Gastrocnemius medialis (tissue), 4 donors: ENCODE data around the gene RNF41. TPM values are rescaled to one million over a fixed set of nuclear protein-coding genes. Genes with fewer than 3 reads are reported as not detected.

Source experiments
- ATAC-seq, 2 donors: fragments of 150-250 bp; one replicate each; pipeline ENCODE4 v1.9.1; 2016
- DNase-seq, 2 donors: peaks; one replicate each; pipeline ENCODE4 v3.0.0-alpha.2; 2019
- H3K27ac ChIP-seq, 4 donors: fragments of 200-600 bp; sonication (generic); 1 replicate in 1 of 4; 2 replicates in 3 of 4; pipeline ENCODE4 v1.5.1; 2016 to 2018; ENCODE audit warnings: mild to moderate bottlenecking in 2 of 4, moderate library complexity in 1 of 4
- H3K27me3 ChIP-seq, 3 donors: fragments of 200-600 bp; sonication (generic) in 2 of 3; 1 replicate in 1 of 3; 2 replicates in 2 of 3; pipeline versions ENCODE4 v1.5.1 to v1.6.0; 2016 to 2019; ENCODE audit warnings: mild to moderate bottlenecking in 1 of 3, moderate library complexity in 1 of 3
- H3K36me3 ChIP-seq, 2 donors: fragments of 200-600 bp; sonication (generic) in 1 of 2; one replicate each; pipeline ENCODE4 v1.5.1; 2017 to 2018
- H3K4me1 ChIP-seq, 2 donors: fragments of 200-600 bp; sonication (generic) in 1 of 2; one replicate each; pipeline ENCODE4 v1.5.1; 2016 to 2017; ENCODE audit warnings: mild to moderate bottlenecking in 2 of 2
- H3K4me3 ChIP-seq, 4 donors: fragments of 200-600 bp; sonication (generic) in 3 of 4; 1 replicate in 1 of 4; 2 replicates in 3 of 4; pipeline ENCODE4 v1.5.1; 2016 to 2019; ENCODE audit warnings: mild to moderate bottlenecking in 2 of 4
- H3K9me3 ChIP-seq, 3 donors: fragments of 200-600 bp; sonication (generic) in 2 of 3; 1 replicate in 1 of 3; 2 replicates in 2 of 3; pipeline ENCODE4 v1.5.1; 2016 to 2019
- CTCF ChIP-seq, 5 experiments: fragments of 450-650 bp in 3 of 5; fragments of 200-600 bp in 2 of 5; sonication (generic) in 2 of 5; IDR thresholded peaks in 4 of 5; conservative IDR thresholded peaks in 1 of 5; 1 replicate in 4 of 5; 2 replicates in 1 of 5; pipeline ENCODE4 v1.5.1; 2016 to 2019; ENCODE audit warnings: antibody characterized with exemption in 5 of 5, mild to moderate bottlenecking in 3 of 5, moderate library complexity in 3 of 5
- POLR2A ChIP-seq, 2 donors: fragments of 450-650 bp; IDR thresholded peaks; one replicate each; pipeline ENCODE4 v1.6.1; 2017; ENCODE audit warnings: antibody characterized with exemption in 2 of 2, mild to moderate bottlenecking in 2 of 2, moderate library complexity in 2 of 2
- in situ Hi-C, 4 donors: fragments of 200-750 bp; cut with MboI; loops; one replicate each; pipeline versions ENCODE4 v1.15.0 to v1.8.0; 2017; ENCODE audit warnings: low sequenced_read_pairs in 4 of 4
- intact Hi-C: fragments of 100-400 bp; cut with DNase I; formaldehyde crosslinking; loops from one replicate; pipeline ENCODE4 v1.15.1; 2023; ENCODE audit warnings: low total_unique reads
- total RNA-seq, 4 donors: library from RNA; depleted of rRNA; stranded (reverse); fragments of >200 nt; gene quantifications; one replicate each; pipeline versions ENCODE4 v1.1.0 to v1.2.3, GENCODE V29; 2016

RNF41 gene
- total RNA-seq, 4 donors from 2014 or later = 46.5 to 58.9 (median 54.8) TPM

GRCh38 chr12:56237552-56237951, 15.8 kb upstream of the RNF41 start:
- no peak for TF ChIP-seq POLR2A (IDR thresholded peaks at IDR 0.05)
- TF ChIP-seq CTCF (IDR thresholded peaks at IDR 0.05 in 4 of 5, conservative IDR thresholded peaks at IDR 0.05 in 1 of 5) = no peak
- ATAC-seq = no peak
- Histone ChIP-seq H3K9me3 (no peaks in the 10 kb centered on the region), H3K27ac (no peak overlapping the region), H3K36me3 (peaks cover 0 to 35% of the 10 kb centered on the region in 2 donors), H3K4me3 (no peak overlapping the region), H3K27me3 (no peaks in the 10 kb centered on the region), H3K4me1 (no peaks in the 10 kb centered on the region)
- DNase-seq = no peak
- intact Hi-C loops = no loop called here
- in situ Hi-C loops = no loop called here

GRCh38 chr12:56236985-56237384, 15.3 kb upstream of the RNF41 start:
- Histone ChIP-seq H3K4me3 (no peak overlapping the region), H3K4me1 (no peaks in the 10 kb centered on the region), H3K27me3 (no peaks in the 10 kb centered on the region), H3K9me3 (no peaks in the 10 kb centered on the region), H3K27ac (no peak overlapping the region), H3K36me3 (peaks cover 0 to 29% of the 10 kb centered on the region in 2 donors)
- ATAC-seq = no peak
- in situ Hi-C loops (no loop called here), intact Hi-C loops (no loop called here)
- no peak for TF ChIP-seq POLR2A (IDR thresholded peaks at IDR 0.05)
- TF ChIP-seq CTCF (IDR thresholded peaks at IDR 0.05 in 4 of 5, conservative IDR thresholded peaks at IDR 0.05 in 1 of 5) = no peak
- no peak for DNase-seq

- ATAC-seq (no peak), DNase-seq (no peak)
- no peaks in the 10 kb centered on the region for H3K4me1 ChIP-seq
- in situ Hi-C loops (no loop called here), intact Hi-C loops (no loop called here)
- peaks cover 0 to 20% of the 10 kb centered on the region in 2 donors for H3K36me3 ChIP-seq
- H3K9me3 ChIP-seq = no peaks in the 10 kb centered on the region
- TF ChIP-seq CTCF (IDR thresholded peaks at IDR 0.05 in 4 of 5, conservative IDR thresholded peaks at IDR 0.05 in 1 of 5) (no peak), POLR2A (IDR thresholded peaks at IDR 0.05) (no peak)
- no peak overlapping the region for H3K4me3 ChIP-seq
- H3K27ac ChIP-seq = no peak overlapping the region
- no peaks in the 10 kb centered on the region for H3K27me3 ChIP-seq
These were observed 14.4 kb upstream of the RNF41 start for GRCh38 chr12:56236091-56236490.

GRCh38 chr12:56234746-56235436, 13.2 kb upstream of the RNF41 start:
- intact Hi-C loops = no loop called here
- no peak for DNase-seq

More at GRCh38 chr12:56234746-56235436, 13.2 kb upstream of the RNF41 start:
- H3K4me3 ChIP-seq = no peak overlapping the region
- no peaks in the 10 kb centered on the region for H3K4me1 ChIP-seq
- no peak for TF ChIP-seq CTCF (IDR thresholded peaks at IDR 0.05 in 4 of 5, conservative IDR thresholded peaks at IDR 0.05 in 1 of 5)
- no peak for TF ChIP-seq POLR2A (IDR thresholded peaks at IDR 0.05)
- no peak overlapping the region for H3K27ac ChIP-seq
- peaks cover 0 to 8% of the 10 kb centered on the region in 2 donors for H3K36me3 ChIP-seq
- no peak for ATAC-seq
- no peaks in the 10 kb centered on the region for H3K27me3 ChIP-seq
- H3K9me3 ChIP-seq = no peaks in the 10 kb centered on the region
- in situ Hi-C loops = no loop called here
